ENCODE results near the gene PHF14. TPM values are rescaled to one million over a fixed set of nuclear protein-coding genes. Genes with fewer than 3 reads are reported as not detected.

PHF14 gene
- total and polyA plus RNA-seq, 2 experiments from 2014 or later: 72.0 to 87.9 TPM

GRCh38 chr7:11206177-11206899 lies 232.7 kb downstream of the PHF14 start:
- Histone ChIP-seq H3K27me3 (ENCODE audit: insufficient read depth) (no peaks in the 10 kb centered on the region), H3K36me3 (ENCODE audit: insufficient read depth) (no peaks in the 10 kb centered on the region), H3K4me3 (no peak overlapping the region), H3K27ac (ENCODE audit: low read depth) (no peak overlapping the region), H3F3A (replicated peaks; ENCODE audit: low read depth) (no peaks in the 10 kb centered on the region), H2AFZ (no peak overlapping the region), H3K9me2 (ENCODE audit: insufficient read depth) (no peaks in the 10 kb centered on the region), H4K20me1 (replicated peaks; ENCODE audit: insufficient read depth) (no peaks in the 10 kb centered on the region), H3K4me1 (ENCODE audit: insufficient read depth) (no peaks in the 10 kb centered on the region), H3K79me2 (replicated peaks; ENCODE audit: insufficient read depth) (no peaks in the 10 kb centered on the region), H3K4me2 (no peak overlapping the region)
- DNase-seq (ENCODE audit: low spot score) (no peak), ATAC-seq (no peak)
- Mint-ChIP-seq H3K36me3 (ENCODE audit: low read depth) (no peaks in the 10 kb centered on the region), H3K27me3 (ENCODE audit: insufficient read depth, low read depth, poor library complexity) (no peaks in the 10 kb centered on the region), H3K4me3 (no peak overlapping the region), H3K27ac (no peak overlapping the region), H3K4me1 (no peaks in the 10 kb centered on the region), H3K9me3 (no peaks in the 10 kb centered on the region)
- no peak for TF ChIP-seq ZNF331 (CRISPR knock-in tag; IDR thresholded peaks at IDR 0.05; ENCODE audit: low read depth)

GRCh38 chr7:11207565-11207964 lies 233.9 kb downstream of the PHF14 start:
- Histone ChIP-seq H3K79me2 (replicated peaks; ENCODE audit: insufficient read depth) (no peaks in the 10 kb centered on the region), H3K9me2 (ENCODE audit: insufficient read depth) (no peaks in the 10 kb centered on the region), H4K20me1 (replicated peaks; ENCODE audit: insufficient read depth) (no peaks in the 10 kb centered on the region), H3K36me3 (ENCODE audit: insufficient read depth) (no peaks in the 10 kb centered on the region), H3K4me3 (no peak overlapping the region), H2AFZ (no peak overlapping the region), H3F3A (replicated peaks; ENCODE audit: low read depth) (no peaks in the 10 kb centered on the region), H3K27me3 (ENCODE audit: insufficient read depth) (no peaks in the 10 kb centered on the region), H3K4me2 (no peak overlapping the region), H3K4me1 (ENCODE audit: insufficient read depth) (no peaks in the 10 kb centered on the region), H3K27ac (ENCODE audit: low read depth) (no peak overlapping the region)
- ATAC-seq: peak; percentile 29; the same call in 1 of the 3 replicates
- Mint-ChIP-seq H3K9me3 (no peaks in the 10 kb centered on the region), H3K4me3 (no peak overlapping the region), H3K27me3 (ENCODE audit: insufficient read depth, low read depth, poor library complexity) (no peaks in the 10 kb centered on the region), H3K36me3 (ENCODE audit: low read depth) (no peaks in the 10 kb centered on the region), H3K4me1 (no peaks in the 10 kb centered on the region), H3K27ac (no peak overlapping the region)
- TF ChIP-seq ZNF114 (CRISPR knock-in tag; IDR thresholded peaks at IDR 0.05): no peak
- no peak for TF ChIP-seq EZH2 (IDR thresholded peaks at IDR 0.05; ENCODE audit: low read depth, unreplicated experiment)
- peak; percentile 21 to 24; a peak in 3 of 4 replicates for TF ChIP-seq CTCF (conservative IDR thresholded peaks at IDR 0.05; ENCODE audit: low read depth in 2 of 2)
- no peak for TF ChIP-seq JUNB (IDR thresholded peaks at IDR 0.05; ENCODE audit: unreplicated experiment)
- no peak for TF ChIP-seq EZH2phosphoT487 (IDR thresholded peaks at IDR 0.05; ENCODE audit: unreplicated experiment)
- TF ChIP-seq ZNF462 (CRISPR knock-in tag; IDR thresholded peaks at IDR 0.05): no peak
- TF ChIP-seq ETS1 (IDR thresholded peaks at IDR 0.05): no peak
- DNase-seq (ENCODE audit: low spot score): no peak
